Stimulated activated CD4-positive, alpha-beta T cell treated with anti-CD3 and anti-CD28 coated beads, Interleukin-4, amount 100 ng/mL, for 24 hours (primary cell): ENCODE measurements around the gene PADI3.

Experiments used
- DNase-seq: peaks from one replicate; pipeline ENCODE4 v3.0.0-alpha.2; 2020

PADI3 gene

GRCh38 chr1:17248781-17249180 lies at the start of gene PADI3:
PADI3 (plus strand) TSS chr1:17249098; CDS start chr1:17249138, 40 bp downstream.
- no peak for DNase-seq

- no peak for DNase-seq
Measured at GRCh38 chr1:17199267-17200044, 49.4 kb upstream of the PADI3 start.

- no peak for DNase-seq
Measured at GRCh38 chr1:17200246-17200645, 48.7 kb upstream of the PADI3 start.

- DNase-seq: no peak
Measured at GRCh38 chr1:17200756-17201155, 48.1 kb upstream of the PADI3 start.

- no peak for DNase-seq
Measured at GRCh38 chr1:17201201-17202021, 47.5 kb upstream of the PADI3 start.

- DNase-seq: no peak
Measured at GRCh38 chr1:17204546-17205440, 44.1 kb upstream of the PADI3 start, which contains the start of gene PADI1. PADI1 (plus strand) TSS chr1:17205128; CDS start chr1:17205218, 90 bp downstream.

- no peak for DNase-seq
Measured at GRCh38 chr1:17205652-17206051, 43.2 kb upstream of the PADI3 start.

GRCh38 chr1:17206196-17206595 lies 42.7 kb upstream of the PADI3 start:
- no peak for DNase-seq

GRCh38 chr1:17207046-17207445 lies 41.9 kb upstream of the PADI3 start:
- DNase-seq: no peak

- DNase-seq: no peak
Measured at GRCh38 chr1:17207540-17207939, 41.4 kb upstream of the PADI3 start.

GRCh38 chr1:17207966-17208418 lies 40.9 kb upstream of the PADI3 start:
- DNase-seq: peak; percentile 70

GRCh38 chr1:17208546-17208945 lies 40.4 kb upstream of the PADI3 start:
- DNase-seq: no peak

GRCh38 chr1:17209430-17209829 lies 39.5 kb upstream of the PADI3 start:
- DNase-seq: no peak

- DNase-seq: no peak
Measured at GRCh38 chr1:17210176-17210575, 38.7 kb upstream of the PADI3 start.

- no peak for DNase-seq
Measured at GRCh38 chr1:17211377-17211776, 37.5 kb upstream of the PADI3 start.

GRCh38 chr1:17212009-17212408 lies 36.9 kb upstream of the PADI3 start:
- no peak for DNase-seq

GRCh38 chr1:17212487-17213121 lies 36.3 kb upstream of the PADI3 start:
- DNase-seq: peak; percentile 66

GRCh38 chr1:17213148-17213781 lies 35.6 kb upstream of the PADI3 start:
- DNase-seq: no peak

- DNase-seq: no peak
Measured at GRCh38 chr1:17213782-17214148, 35.1 kb upstream of the PADI3 start.

- no peak for DNase-seq
Measured at GRCh38 chr1:17214876-17215544, 33.9 kb upstream of the PADI3 start.

- DNase-seq: no peak
Measured at GRCh38 chr1:17215545-17215890, 33.4 kb upstream of the PADI3 start.
